GM23248 (cell line): ENCODE data around the gene SLC10A6.

Experiments used
- EZH2 ChIP-seq: fragments of 200-600 bp; sonication (generic); IDR thresholded peaks from 2 replicates; pipeline ENCODE4 v1.6.1; 2018; ENCODE audit warnings: antibody characterized with exemption, mild to moderate bottlenecking; ENCODE audit not compliant: insufficient read depth, poor library complexity, severe bottlenecking
- EZH2phosphoT487 ChIP-seq: fragments of 200-600 bp; sonication (generic); IDR thresholded peaks from 2 replicates; pipeline ENCODE4 v1.6.1; 2018; ENCODE audit warnings: antibody characterized with exemption, moderate library complexity, mild to moderate bottlenecking, low read depth; ENCODE audit not compliant: insufficient read depth

GRCh38 chr4:86848732-86849619 is at the start of gene SLC10A6:
- TF ChIP-seq EZH2: no peak
- TF ChIP-seq EZH2phosphoT487: no peak
